Measurements from ENCODE around the gene P2RX7. TPM values are rescaled to one million over a fixed set of nuclear protein-coding genes. Genes with fewer than 3 reads are reported as not detected.

The P2RX7 gene
- polyA plus RNA-seq, 1 of the 3 experiments (the other 2 are of a cell fraction), result 0.43 TPM

- TF ChIP-seq ZBTB33 (IDR thresholded peaks at IDR 0.05; ENCODE audit: borderline replicate concordance, low read depth), result no peak
- TF ChIP-seq SIN3A (IDR thresholded peaks at IDR 0.05; ENCODE audit: borderline replicate concordance, low read depth, low read length), result no peak
Measured at GRCh38 chr12:121233628-121234020, 100.9 kb downstream of the P2RX7 start (continued).

- CTCF ChIA-PET, result no interaction called here
- POLR2A ChIA-PET, result no interaction called here
Measured at GRCh38 chr12:121236776-121237175, 104.1 kb downstream of the P2RX7 start.

More at GRCh38 chr12:121236776-121237175, 104.1 kb downstream of the P2RX7 start:
- TF ChIP-seq RXRA (IDR thresholded peaks at IDR 0.05; ENCODE audit: borderline replicate concordance, low read depth) (no peak), ELF1 (IDR thresholded peaks at IDR 0.05) (no peak), RAD21 (IDR thresholded peaks at IDR 0.05; ENCODE audit: low read length) (no peak), NRF1 (IDR thresholded peaks at IDR 0.05; ENCODE audit: low read depth, low read length) (no peak), POLR2AphosphoS5 (IDR thresholded peaks at IDR 0.05; ENCODE audit: low read depth, low read length) (no peak), PBX3 (IDR thresholded peaks at IDR 0.05) (no peak), FOXM1 (IDR thresholded peaks at IDR 0.05; ENCODE audit: low read depth) (no peak), TAF1 (IDR thresholded peaks at IDR 0.05; ENCODE audit: borderline replicate concordance, low read depth, low read length) (no peak), USF1 (IDR thresholded peaks at IDR 0.05; ENCODE audit: borderline replicate concordance, low read depth) (no peak), SIN3A (IDR thresholded peaks at IDR 0.05; ENCODE audit: borderline replicate concordance, low read depth, low read length) (no peak), MEF2A (IDR thresholded peaks at IDR 0.05; ENCODE audit: borderline replicate concordance, low read depth) (no peak), GABPA (IDR thresholded peaks at IDR 0.05; ENCODE audit: low read depth) (no peak), TEAD4 (IDR thresholded peaks at IDR 0.05; ENCODE audit: borderline replicate concordance, insufficient read depth) (no peak), FOXJ3 (CRISPR knock-in tag; IDR thresholded peaks at IDR 0.05) (no peak), GATA2 (CRISPR knock-in tag; IDR thresholded peaks at IDR 0.05) (no peak), ZBTB33 (IDR thresholded peaks at IDR 0.05; ENCODE audit: borderline replicate concordance, low read depth) (no peak), IRF3 (IDR thresholded peaks at IDR 0.05; ENCODE audit: low read depth, low read length) (no peak)
- H3K27me3 ChIP-seq (ENCODE audit: insufficient read depth), result no peaks in the 10 kb centered on the region
- no peak overlapping the region for H3K4me2 ChIP-seq
- no peaks in the 10 kb centered on the region for H4K20me1 ChIP-seq (ENCODE audit: insufficient read depth)
- WGBS (ENCODE audit: low lambda C conversion rate), result 96% methylated on average over 9 of the region's 9 CpGs
- H3K9ac ChIP-seq, result no peak overlapping the region
- no peaks in the 10 kb centered on the region for H3K36me3 ChIP-seq (replicated peaks in 1 of 2; ENCODE audit: control insufficient read depth in 1 of 2, insufficient read depth in 2 of 2, low read length in 1 of 2)
- H3F3A ChIP-seq (replicated peaks; ENCODE audit: insufficient read depth), result no peaks in the 10 kb centered on the region
- no peaks in the 10 kb centered on the region for H3K9me3 ChIP-seq
- no peak overlapping the region for H2AFZ ChIP-seq (ENCODE audit: low read depth)
- no peak overlapping the region for H3K27ac ChIP-seq (ENCODE audit: low read depth in 2 of 2, low read length in 1 of 2)
- no peaks in the 10 kb centered on the region for H3K79me2 ChIP-seq (ENCODE audit: insufficient read depth)
- no peak overlapping the region for H3K4me3 ChIP-seq (ENCODE audit: low read depth in 2 of 2, low read length in 1 of 2)
- H3K4me1 ChIP-seq (ENCODE audit: control insufficient read depth in 1 of 2, insufficient read depth in 2 of 2, low read depth in 1 of 2, low read length in 1 of 2), result peaks cover 0 to 4% of the 10 kb centered on the region in 2 experiments; a peak in 1 of 4 replicates
- DNase-seq, result no peak
- no peaks in the 10 kb centered on the region for H3K9me2 ChIP-seq
